Panc1 (cell line): Measurements from ENCODE around the gene PAQR9. TPM values are rescaled to one million over a fixed set of nuclear protein-coding genes. Genes with fewer than 3 reads are reported as not detected.

Experiments
- ATAC-seq: fragments of 200-7000 bp; cut with Tn5 transposase; 2 replicates; pipeline ENCODE4 v1.9.1; 2020; ENCODE audit warnings: mild to moderate bottlenecking, moderate library complexity
- BruUV-seq: library from RNA; stranded (reverse); fragments of 400-500 nt; replicated peaks from 2 replicates; lab custom pipeline; 2021; lab: Mats Ljungman, UMichigan
- CTCF ChIA-PET: fragments of 300-600 bp; sonication (Branson Sonifier 250); formaldehyde crosslinking; loops from one replicate; lab custom pipeline; 2022; ENCODE audit warnings: antibody characterized with exemption; lab: Charles Lee
- POLR2A ChIA-PET: fragments of 300-600 bp; sonication (Branson Sonifier 250); formaldehyde crosslinking; loops from one replicate; lab custom pipeline; 2022; ENCODE audit warnings: antibody characterized with exemption; lab: Charles Lee
- DNase-seq: peaks from one replicate; pipeline ENCODE4 v3.0.0-alpha.2; 2010; ENCODE audit warnings: low read depth, low spot score
- H3K27ac ChIP-seq: 2 replicates; pipeline ENCODE4 v1.5.1; 2011; ENCODE audit warnings: mild to moderate bottlenecking, low read length, inconsistent platforms
- H3K27me3 ChIP-seq: fragments of 200-500 bp; sonication (Bioruptor generic); 2 replicates; pipeline ENCODE4 v1.6.0; 2014; ENCODE audit warnings: low read length, inconsistent platforms; ENCODE audit not compliant: control insufficient read depth, insufficient read depth
- H3K36me3 ChIP-seq: fragments of 200-500 bp; sonication (Bioruptor generic); 2 replicates; pipeline ENCODE4 v1.5.1; 2014; ENCODE audit warnings: inconsistent platforms, mild to moderate bottlenecking, low read length, moderate library complexity; ENCODE audit not compliant: control insufficient read depth, insufficient read depth
- H3K4me1 ChIP-seq: 2 replicates; pipeline ENCODE4 v1.5.1; 2011; ENCODE audit warnings: inconsistent platforms, mild to moderate bottlenecking, low read length, moderate library complexity; ENCODE audit not compliant: control insufficient read depth, insufficient read depth
- H3K4me3 ChIP-seq, 2 experiments: 2 replicates each; pipeline ENCODE4 v1.5.1; 2011 to 2012; ENCODE audit warnings: low read depth in 2 of 2, low read length in 2 of 2, mild to moderate bottlenecking in 2 of 2, inconsistent platforms in 1 of 2, moderate library complexity in 1 of 2
- H3K9me3 ChIP-seq: fragments of 200-500 bp; sonication (Bioruptor generic); 2 replicates; pipeline ENCODE4 v1.5.1; 2014; ENCODE audit warnings: low read depth, mild to moderate bottlenecking, inconsistent platforms, low read length, moderate library complexity; ENCODE audit not compliant: control insufficient read depth, insufficient read depth
- CTCF ChIP-seq: fragments of 450-650 bp; IDR thresholded peaks from 2 replicates; pipeline ENCODE4 v1.5.1; 2017; ENCODE audit warnings: mild to moderate bottlenecking
- POLR2AphosphoS5 ChIP-seq: IDR thresholded peaks from 2 replicates; pipeline ENCODE4 v1.6.1; 2012; ENCODE audit warnings: mild to moderate bottlenecking, low read depth, low read length, moderate library complexity
- REST ChIP-seq, 2 experiments: IDR thresholded peaks; 2 replicates each; pipeline ENCODE4 v1.6.1; 2011 to 2012; ENCODE audit warnings: low read depth in 2 of 2, control low read depth in 1 of 2, low read length in 1 of 2, mild to moderate bottlenecking in 1 of 2, moderate library complexity in 1 of 2; ENCODE audit not compliant: insufficient read depth in 1 of 2
- SIN3A ChIP-seq: IDR thresholded peaks from 2 replicates; pipeline ENCODE4 v1.6.1; 2012; ENCODE audit warnings: low read depth, mild to moderate bottlenecking, low read length, moderate library complexity, borderline replicate concordance; ENCODE audit not compliant: insufficient read depth
- TCF7L2 ChIP-seq: IDR thresholded peaks from 2 replicates; pipeline ENCODE4 v1.6.1; 2011; ENCODE audit warnings: mild to moderate bottlenecking, low read depth, low read length, inconsistent platforms
- in situ Hi-C: cut with HindIII; loops from 2 replicates; pipeline ENCODE4 v1.10.0; 2016; ENCODE audit warnings: low sequenced_read_pairs, low pct_unique_long_range_greater_than_20kb
- intact Hi-C: fragments of 100-400 bp; cut with micrococcal nuclease; formaldehyde crosslinking; loops from one replicate; pipeline ENCODE4 v1.10.0; 2022; ENCODE audit not compliant: unreplicated experiment
- total RNA-seq: library from RNA; stranded (reverse); gene quantifications from one replicate; pipeline ENCODE4 v1.2.1, GENCODE V29; 2021; ENCODE audit not compliant: unreplicated experiment

PAQR9 gene
- total RNA-seq, 1 experiment from 2014 or later, result 0.36 TPM

- no peaks in the 10 kb centered on the region for H3K9me3 ChIP-seq
- intact Hi-C loops, result no loop called here
- TF ChIP-seq POLR2AphosphoS5 (no peak), SIN3A (no peak), CTCF (no peak), TCF7L2 (no peak), REST (IDR thresholded peaks at IDR 0.05; ENCODE audit: insufficient read depth in 1 of 2, low read depth in 2 of 2, low read length in 1 of 2) (no peak)
- POLR2A ChIA-PET, result no interaction called here
- no peak overlapping the region for H3K4me3 ChIP-seq
- in situ Hi-C loops, result no loop called here
- no peak for DNase-seq
- ATAC-seq, result peak; percentile 73
- H3K36me3 ChIP-seq, result no peaks in the 10 kb centered on the region
- CTCF ChIA-PET, result no interaction called here
- peaks cover 5% of the 10 kb centered on the region; the same call in 1 of the 2 replicates for H3K27me3 ChIP-seq
- H3K27ac ChIP-seq, result no peak overlapping the region
- no TSS peak for BruUV-seq
- H3K4me1 ChIP-seq, result no peaks in the 10 kb centered on the region
Measured at GRCh38 chr3:142947352-142947751, 16.1 kb downstream of the PAQR9 start.

GRCh38 chr3:142946861-142947260 lies 16.6 kb downstream of the PAQR9 start:
- no peaks in the 10 kb centered on the region for H3K4me1 ChIP-seq
- DNase-seq (no peak), ATAC-seq (no peak)
- CTCF ChIA-PET, result no interaction called here
- no peak overlapping the region for H3K27ac ChIP-seq
- POLR2A ChIA-PET, result no interaction called here
- H3K36me3 ChIP-seq, result no peaks in the 10 kb centered on the region
- intact Hi-C loops (no loop called here), in situ Hi-C loops (no loop called here)
- no peak for TF ChIP-seq TCF7L2
- H3K4me3 ChIP-seq, result no peak overlapping the region
- BruUV-seq, result no TSS peak
- peaks cover 5% of the 10 kb centered on the region; the same call in 1 of the 2 replicates for H3K27me3 ChIP-seq
- no peaks in the 10 kb centered on the region for H3K9me3 ChIP-seq

GRCh38 chr3:142945023-142945422 lies 18.5 kb downstream of the PAQR9 start:
- H3K4me3 ChIP-seq, result no peak overlapping the region
- peaks cover 5% of the 10 kb centered on the region; the same call in 1 of the 2 replicates for H3K27me3 ChIP-seq
- no peaks in the 10 kb centered on the region for H3K9me3 ChIP-seq
- no peak for TF ChIP-seq POLR2AphosphoS5
- in situ Hi-C loops, result no loop called here
- ChIA-PET POLR2A (no interaction called here), CTCF (no interaction called here)
- no TSS peak for BruUV-seq
- intact Hi-C loops, result no loop called here
- ATAC-seq, result no peak
- no peak for DNase-seq
- H3K36me3 ChIP-seq, result no peaks in the 10 kb centered on the region
- no peaks in the 10 kb centered on the region for H3K4me1 ChIP-seq
- no peak overlapping the region for H3K27ac ChIP-seq
